ENCODE data around the gene MAL. TPM values are rescaled to one million over a fixed set of nuclear protein-coding genes. Genes with fewer than 3 reads are reported as not detected.

Gene MAL
- total and polyA plus RNA-seq, 2 of the 4 experiments (the other 2 are of a cell fraction) = not detected

DNA sequence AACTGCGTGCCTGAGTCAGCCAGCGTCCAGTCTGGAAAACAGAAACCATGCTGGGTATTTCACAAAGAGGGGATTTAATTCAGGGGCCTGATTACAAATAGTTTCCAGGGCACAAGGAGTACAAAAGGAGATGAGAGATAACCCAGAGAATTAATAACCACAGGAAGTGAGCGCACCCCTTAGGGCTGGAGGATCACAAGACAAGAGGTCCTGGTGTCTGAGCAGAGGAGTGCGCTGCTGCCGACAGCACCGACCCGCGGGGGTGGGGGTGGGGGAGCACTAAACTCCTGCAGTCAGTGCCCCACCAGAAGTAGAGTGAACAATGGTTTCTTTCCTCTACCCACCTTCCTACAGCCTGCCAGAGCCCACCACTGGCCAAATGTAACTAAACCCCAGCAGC lies 20.8 kb upstream of the MAL start:
- dilution Hi-C loops (cut with HindIII; ENCODE audit: low sequenced_read_pairs, unreplicated experiment) = no loop called here
- Histone ChIP-seq H3K27me3 (ENCODE audit: control insufficient read depth, insufficient read depth, low read length) (peaks cover 22% of the 10 kb centered on the region; the same call in 1 of the 2 replicates), H3K4ac (ENCODE audit: low read depth, low read length) (no peak overlapping the region), H3K27ac (ENCODE audit: insufficient read depth, low read length) (no peak overlapping the region), H3K36me3 (ENCODE audit: control insufficient read depth, insufficient read depth, low read length) (no peaks in the 10 kb centered on the region), H3K18ac (ENCODE audit: low read depth, low read length) (no peak overlapping the region), H3K4me2 (ENCODE audit: low read depth, low read length) (no peak overlapping the region), H3K56ac (ENCODE audit: extremely low read depth, insufficient read depth, low read length) (no peak overlapping the region), H4K20me1 (ENCODE audit: insufficient read depth, low read length) (no peaks in the 10 kb centered on the region; the same call in 1 of the 2 replicates), H2BK5ac (ENCODE audit: low read depth, low read length, poor library complexity, severe bottlenecking) (no peak overlapping the region), H4K5ac (ENCODE audit: low read depth, low read length) (no peak overlapping the region), H4K8ac (ENCODE audit: low read depth in 2 of 2, low read length in 2 of 2) (no peak overlapping the region), H3K9me1 (ENCODE audit: insufficient read depth, low read length) (no peaks in the 10 kb centered on the region), H3K9ac (ENCODE audit: low read depth, low read length) (no peak overlapping the region), H3K79me1 (ENCODE audit: low read depth in 1 of 2, low read length in 2 of 2) (no peaks in the 10 kb centered on the region), H2BK20ac (ENCODE audit: low read depth, low read length) (no peak overlapping the region), H2BK120ac (ENCODE audit: low read depth, low read length) (no peak overlapping the region), H3K4me3 (ENCODE audit: insufficient read depth, low read depth, low read length) (no peak overlapping the region), H3K9me3 (ENCODE audit: control insufficient read depth, insufficient read depth, low read length) (no peaks in the 10 kb centered on the region), H2AFZ (replicated peaks; ENCODE audit: low read length, poor library complexity) (no peak overlapping the region), H2AK5ac (ENCODE audit: low read depth, low read length) (no peak overlapping the region), H3K23ac (ENCODE audit: low read depth, low read length) (no peak overlapping the region), H3K4me1 (ENCODE audit: control insufficient read depth, insufficient read depth, low read length) (no peaks in the 10 kb centered on the region), H3K14ac (replicated peaks; ENCODE audit: low read depth, low read length) (no peak overlapping the region), H2AK9ac (replicated peaks; ENCODE audit: low read depth, low read length, poor library complexity) (no peak overlapping the region), H4K91ac (ENCODE audit: insufficient read depth, low read depth, low read length) (no peak overlapping the region), H2BK15ac (ENCODE audit: low read depth, low read length) (no peak overlapping the region)
- WGBS, 2 experiments (ENCODE audit: extremely low coverage in 2 of 2, insufficient read length in 1 of 2) = no CpG with 5 or more reads among the region's 8 CpGs
- ChIA-PET POLR2A (ENCODE audit: unreplicated experiment) (no interaction called here), CTCF (interaction anchor here (0.7 kb wide), 1 partner anchor 18 kb away, joined by 3 read pairs; no protein-coding TSS in a partner anchor)
- DNase-seq (no peak), ATAC-seq (ENCODE audit: low read depth) (no peak)
- TF ChIP-seq MAZ (IDR thresholded peaks at IDR 0.05; ENCODE audit: borderline replicate concordance, low read depth, low read length) (no peak), FOS (IDR thresholded peaks at IDR 0.05; ENCODE audit: low read depth, low read length) (no peak), SMC3 (IDR thresholded peaks at IDR 0.05; ENCODE audit: low read depth, low read length) (no peak)
- TF ChIP-seq, protein P1, sequence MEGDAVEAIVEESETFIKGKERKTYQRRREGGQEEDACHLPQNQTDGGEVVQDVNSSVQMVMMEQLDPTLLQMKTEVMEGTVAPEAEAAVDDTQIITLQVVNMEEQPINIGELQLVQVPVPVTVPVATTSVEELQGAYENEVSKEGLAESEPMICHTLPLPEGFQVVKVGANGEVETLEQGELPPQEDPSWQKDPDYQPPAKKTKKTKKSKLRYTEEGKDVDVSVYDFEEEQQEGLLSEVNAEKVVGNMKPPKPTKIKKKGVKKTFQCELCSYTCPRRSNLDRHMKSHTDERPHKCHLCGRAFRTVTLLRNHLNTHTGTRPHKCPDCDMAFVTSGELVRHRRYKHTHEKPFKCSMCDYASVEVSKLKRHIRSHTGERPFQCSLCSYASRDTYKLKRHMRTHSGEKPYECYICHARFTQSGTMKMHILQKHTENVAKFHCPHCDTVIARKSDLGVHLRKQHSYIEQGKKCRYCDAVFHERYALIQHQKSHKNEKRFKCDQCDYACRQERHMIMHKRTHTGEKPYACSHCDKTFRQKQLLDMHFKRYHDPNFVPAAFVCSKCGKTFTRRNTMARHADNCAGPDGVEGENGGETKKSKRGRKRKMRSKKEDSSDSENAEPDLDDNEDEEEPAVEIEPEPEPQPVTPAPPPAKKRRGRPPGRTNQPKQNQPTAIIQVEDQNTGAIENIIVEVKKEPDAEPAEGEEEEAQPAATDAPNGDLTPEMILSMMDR (conservative IDR thresholded peaks at IDR 0.05; ENCODE audit: low read depth, low read length) = no peak
- TF ChIP-seq, protein P2, sequence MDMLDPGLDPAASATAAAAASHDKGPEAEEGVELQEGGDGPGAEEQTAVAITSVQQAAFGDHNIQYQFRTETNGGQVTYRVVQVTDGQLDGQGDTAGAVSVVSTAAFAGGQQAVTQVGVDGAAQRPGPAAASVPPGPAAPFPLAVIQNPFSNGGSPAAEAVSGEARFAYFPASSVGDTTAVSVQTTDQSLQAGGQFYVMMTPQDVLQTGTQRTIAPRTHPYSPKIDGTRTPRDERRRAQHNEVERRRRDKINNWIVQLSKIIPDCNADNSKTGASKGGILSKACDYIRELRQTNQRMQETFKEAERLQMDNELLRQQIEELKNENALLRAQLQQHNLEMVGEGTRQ (IDR thresholded peaks at IDR 0.05; ENCODE audit: low read depth, low read length) = no peak
- in situ Hi-C loops (cut with MboI; ENCODE audit: low sequenced_read_pairs) = no loop called here
- intact Hi-C loops (cut with micrococcal nuclease) = no loop called here
- BruUV-seq (replicated peaks) = no TSS peak

Data from IMR-90 (cell line).